A673 (cell line): ENCODE data around the gene CEP112. TPM values are rescaled to one million over a fixed set of nuclear protein-coding genes. Genes with fewer than 3 reads are reported as not detected.

Source experiments
- BruUV-seq: library from RNA; stranded (reverse); fragments of 400-500 nt; replicated peaks from 2 replicates; lab custom pipeline; 2021; lab: Mats Ljungman, UMichigan
- CTCF ChIA-PET: fragments of 300-600 bp; sonication (Branson Sonifier 250); formaldehyde crosslinking; loops from one replicate; lab custom pipeline; 2022; ENCODE audit warnings: antibody characterized with exemption; lab: Charles Lee
- POLR2A ChIA-PET: fragments of 300-600 bp; sonication (Branson Sonifier 250); formaldehyde crosslinking; loops from one replicate; lab custom pipeline; 2022; ENCODE audit warnings: antibody characterized with exemption; ENCODE audit not compliant: low non-redundant PET; lab: Charles Lee
- DNase-seq: peaks from one replicate; pipeline ENCODE4 v3.0.0-alpha.2; 2015; ENCODE audit warnings: low spot score
- H3K27ac ChIP-seq: fragments of 200-600 bp; sonication (generic); 2 replicates; pipeline ENCODE4 v1.5.1; 2016; ENCODE audit warnings: mixed run types, low read depth, mild to moderate bottlenecking, mixed read lengths, antibody characterized with exemption, low read length; ENCODE audit not compliant: poor library complexity, severe bottlenecking
- H3K27me3 ChIP-seq: fragments of 200-600 bp; sonication (generic); replicated peaks from 2 replicates; pipeline ENCODE4 v1.6.1; 2017; ENCODE audit warnings: mixed run types, low read depth, mild to moderate bottlenecking, mixed read lengths, antibody characterized with exemption, low read length; ENCODE audit not compliant: insufficient read depth, poor library complexity
- H3K36me3 ChIP-seq: fragments of 200-600 bp; sonication (generic); 2 replicates; pipeline ENCODE4 v1.6.1; 2016; ENCODE audit warnings: mixed run types, mild to moderate bottlenecking, mixed read lengths, antibody characterized with exemption, low read length; ENCODE audit not compliant: insufficient read depth, poor library complexity, severe bottlenecking
- H3K4me1 ChIP-seq: fragments of 200-600 bp; sonication (generic); 2 replicates; pipeline ENCODE4 v1.6.1; 2017; ENCODE audit warnings: mixed run types, mild to moderate bottlenecking, mixed read lengths, antibody characterized with exemption, low read length; ENCODE audit not compliant: insufficient read depth, poor library complexity, severe bottlenecking
- H3K4me3 ChIP-seq: fragments of 200-600 bp; sonication (generic); 2 replicates; pipeline ENCODE4 v1.5.1; 2016; ENCODE audit warnings: low read depth, mixed run types, mild to moderate bottlenecking, mixed read lengths, low read length; ENCODE audit not compliant: poor library complexity, severe bottlenecking
- H3K9me3 ChIP-seq: fragments of 200-600 bp; sonication (generic); 2 replicates; pipeline ENCODE4 v1.6.1; 2016; ENCODE audit warnings: mixed run types, low read depth, mild to moderate bottlenecking, mixed read lengths, antibody characterized with exemption, low read length; ENCODE audit not compliant: poor library complexity, severe bottlenecking
- CTCF ChIP-seq: fragments of 300-800, 200-600 bp; sonication (generic); conservative IDR thresholded peaks from 2 replicates; pipeline ENCODE4 v1.5.1; 2017; ENCODE audit warnings: low read depth, mild to moderate bottlenecking, antibody characterized with exemption, low read length, moderate library complexity, mixed read lengths
- EZH2 ChIP-seq: fragments of 200-600 bp; sonication (generic); IDR thresholded peaks from 2 replicates; pipeline ENCODE4 v1.6.1; 2017; ENCODE audit warnings: borderline replicate concordance, low read depth, mild to moderate bottlenecking, mixed read lengths, antibody characterized with exemption, low read length; ENCODE audit not compliant: poor library complexity, severe bottlenecking
- intact Hi-C: fragments of 100-400 bp; cut with micrococcal nuclease; formaldehyde crosslinking; loops from one replicate; pipeline ENCODE4 v1.10.0; 2022; ENCODE audit not compliant: unreplicated experiment
- total RNA-seq: library from RNA; stranded (reverse); gene quantifications from 2 replicates; pipeline ENCODE4 v1.2.3, GENCODE V29; 2021

CEP112 gene
- total RNA-seq, 1 experiment from 2014 or later, result 27.2 TPM

GRCh38 chr17:65930140-65930730 is 261.7 kb downstream of the CEP112 start:
- H3K9me3 ChIP-seq, result no peaks in the 10 kb centered on the region
- no TSS peak for BruUV-seq
- H3K27me3 ChIP-seq, result no peaks in the 10 kb centered on the region
- no peak overlapping the region for H3K4me3 ChIP-seq
- intact Hi-C loops, result no loop called here
- DNase-seq, result no peak
- POLR2A ChIA-PET, result no interaction called here
- TF ChIP-seq CTCF (no peak), EZH2 (no peak)
- no peaks in the 10 kb centered on the region for H3K36me3 ChIP-seq
- no peaks in the 10 kb centered on the region for H3K4me1 ChIP-seq
- H3K27ac ChIP-seq, result no peak overlapping the region
- CTCF ChIA-PET, result no interaction called here

- ChIA-PET CTCF (no interaction called here), POLR2A (no interaction called here)
- no peak overlapping the region for H3K4me3 ChIP-seq
- BruUV-seq, result no TSS peak
- no peaks in the 10 kb centered on the region for H3K36me3 ChIP-seq
- H3K27ac ChIP-seq, result no peak overlapping the region
- no peaks in the 10 kb centered on the region for H3K27me3 ChIP-seq
- intact Hi-C loops, result no loop called here
- no peaks in the 10 kb centered on the region for H3K4me1 ChIP-seq
- no peak for DNase-seq
- TF ChIP-seq CTCF, result no peak
- no peak for TF ChIP-seq EZH2
- no peaks in the 10 kb centered on the region for H3K9me3 ChIP-seq
Measured at GRCh38 chr17:65926599-65926998, 265.3 kb downstream of the CEP112 start.

GRCh38 chr17:65925606-65926307 is 266.2 kb downstream of the CEP112 start:
- ChIA-PET POLR2A (no interaction called here), CTCF (no interaction called here)
- Histone ChIP-seq H3K9me3 (no peaks in the 10 kb centered on the region), H3K4me3 (no peak overlapping the region), H3K36me3 (no peaks in the 10 kb centered on the region), H3K27me3 (no peaks in the 10 kb centered on the region), H3K4me1 (peaks cover 4% of the 10 kb centered on the region), H3K27ac (no peak overlapping the region)
- intact Hi-C loops, result no loop called here
- no peak for DNase-seq
- TF ChIP-seq EZH2 (no peak), CTCF (no peak)
- no TSS peak for BruUV-seq
